Lower lobe of right lung (tissue), 2 donors: ENCODE data around the gene NBPF3. TPM values are rescaled to one million over a fixed set of nuclear protein-coding genes. Genes with fewer than 3 reads are reported as not detected.
"Not testable (repeated sequence)": the region's sequence is repeated elsewhere in the genome, so short reads cannot be mapped to it uniquely, and the experiment has no call there.

ENCODE experiments used
- ATAC-seq, 2 donors: fragments of 200-7000 bp; cut with Tn5 transposase; one replicate each; pipeline ENCODE4 v1.9.1; 2020 to 2022; ENCODE audit warnings: mild to moderate bottlenecking in 2 of 2, moderate library complexity in 2 of 2
- DNase-seq: peaks from one replicate; pipeline ENCODE4 v3.0.0-alpha.2; 2020
- H3K27ac ChIP-seq: fragments of 200-600 bp; one replicate; pipeline ENCODE4 v1.8.0; 2022
- H3K27me3 ChIP-seq: fragments of 200-600 bp; one replicate; pipeline ENCODE4 v1.8.0; 2022; ENCODE audit warnings: low read depth
- H3K36me3 ChIP-seq: fragments of 200-600 bp; one replicate; pipeline ENCODE4 v1.8.0; 2022; ENCODE audit warnings: mild to moderate bottlenecking
- H3K4me1 ChIP-seq: fragments of 200-600 bp; one replicate; pipeline ENCODE4 v1.8.0; 2022
- H3K4me3 ChIP-seq: fragments of 200-600 bp; one replicate; pipeline ENCODE4 v1.8.0; 2022; ENCODE audit warnings: mild to moderate bottlenecking
- H3K9me3 ChIP-seq: fragments of 200-600 bp; one replicate; pipeline ENCODE4 v1.8.0; 2022
- CTCF ChIP-seq: fragments of 200-600 bp; IDR thresholded peaks from one replicate; pipeline ENCODE4 v1.8.0; 2022; ENCODE audit warnings: antibody characterized with exemption, mild to moderate bottlenecking
- intact Hi-C: fragments of 100-400 bp; cut with DNase I; formaldehyde crosslinking; loops from one replicate; pipeline ENCODE4 v1.11.0; 2022
- total RNA-seq: library from RNA; stranded (reverse); fragmentation: NEBNext Ultra II Directional; extraction: Animal tissue kit (Norgen Biotek cat#: 25700); gene quantifications from one replicate; pipeline ENCODE4 v1.2.1, GENCODE V29; 2021
- donor health status: DM: no; HTN: yes; CAD: no; lungs with severe emphysema.

The NBPF3 gene
- total RNA-seq, 1 donor from 2014 or later, result 9.5 TPM

DNA sequence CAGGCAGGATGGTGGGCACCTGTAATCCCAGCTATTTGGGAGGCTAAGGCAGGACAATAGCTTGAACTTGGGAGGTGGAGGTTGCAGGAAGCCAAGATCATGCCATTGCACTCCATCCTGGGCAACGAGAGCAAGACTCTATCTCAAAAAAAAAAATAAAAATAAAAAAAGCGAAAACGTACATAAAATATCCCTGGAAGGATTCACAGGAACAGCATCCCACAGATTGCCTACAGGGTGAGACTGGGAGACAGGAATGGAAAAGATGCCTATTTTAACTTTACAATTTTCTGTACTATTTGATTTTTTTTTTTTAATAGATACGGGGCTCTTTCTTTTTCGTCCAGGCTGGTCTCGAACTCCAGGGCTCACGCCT is 604 bp upstream of the NBPF3 start:
- H3K9me3 ChIP-seq, result no peaks in the 10 kb centered on the region
- peak overlapping the region; percentile 72 for H3K4me3 ChIP-seq
- no peaks in the 10 kb centered on the region for H3K36me3 ChIP-seq
- H3K4me1 ChIP-seq, result peaks cover 9% of the 10 kb centered on the region
- no peak for ATAC-seq
- no peak for TF ChIP-seq CTCF
- intact Hi-C loops, result no loop called here
- H3K27ac ChIP-seq, result peak overlapping the region; percentile 53
- peaks cover 13% of the 10 kb centered on the region for H3K27me3 ChIP-seq
- no peak for DNase-seq

DNA sequence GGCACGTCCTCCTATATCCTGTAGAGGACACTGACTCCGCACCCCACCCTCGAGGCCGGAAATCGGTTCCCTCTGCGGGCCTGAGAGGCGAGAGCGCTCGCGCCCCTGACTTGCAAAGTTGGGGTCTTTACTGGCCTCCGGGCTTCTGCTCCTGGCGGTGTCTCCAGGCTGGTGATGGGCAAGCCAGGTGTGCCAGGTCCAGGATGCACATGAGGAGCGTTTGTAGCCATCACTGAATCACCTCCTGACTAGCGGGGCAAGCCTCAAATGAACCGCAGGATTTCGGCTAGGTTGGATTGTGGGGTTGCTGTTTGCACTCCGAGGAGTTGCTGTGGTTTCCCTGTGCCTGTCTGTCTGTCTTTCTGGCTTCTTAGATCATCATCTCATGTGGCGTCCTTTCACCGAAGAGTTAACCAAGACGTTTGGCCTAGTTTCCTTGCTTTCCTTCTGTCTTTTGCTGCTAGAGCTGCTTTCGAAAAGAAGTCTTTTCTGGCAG is 741 bp downstream of the NBPF3 start:
- intact Hi-C loops, H3K27ac ChIP-seq, H3K4me1 ChIP-seq, H3K9me3 ChIP-seq, H3K36me3 ChIP-seq, DNase-seq, ATAC-seq: not testable (repeated sequence)
- Histone ChIP-seq H3K27me3 (peaks cover 13% of the 10 kb centered on the region), H3K4me3 (peak overlapping the region; percentile 72)

GRCh38 chr1:21446647-21447046 is 6.7 kb downstream of the NBPF3 start:
- DNase-seq, H3K4me3 ChIP-seq, intact Hi-C loops, ATAC-seq, H3K27me3 ChIP-seq, H3K4me1 ChIP-seq, H3K36me3 ChIP-seq, H3K9me3 ChIP-seq, H3K27ac ChIP-seq: not testable (repeated sequence)

GRCh38 chr1:21447311-21447710 is 7.4 kb downstream of the NBPF3 start:
- H3K27me3 ChIP-seq, result no peaks in the 10 kb centered on the region
- TF ChIP-seq CTCF, result no peak
- intact Hi-C loops, result no loop called here
- H3K36me3 ChIP-seq, result peaks cover 5% of the 10 kb centered on the region
- H3K27ac ChIP-seq, result no peak overlapping the region
- H3K9me3 ChIP-seq, result no peaks in the 10 kb centered on the region
- no peaks in the 10 kb centered on the region for H3K4me1 ChIP-seq
- H3K4me3 ChIP-seq, result no peak overlapping the region
- DNase-seq (no peak), ATAC-seq (no peak)

GRCh38 chr1:21449906-21450305 is 10.0 kb downstream of the NBPF3 start:
- no peaks in the 10 kb centered on the region for H3K27me3 ChIP-seq
- no peaks in the 10 kb centered on the region for H3K4me1 ChIP-seq
- no peak overlapping the region for H3K27ac ChIP-seq
- no peak for TF ChIP-seq CTCF
- intact Hi-C loops, result no loop called here
- H3K36me3 ChIP-seq, result peaks cover 5% of the 10 kb centered on the region
- H3K4me3 ChIP-seq, result no peak overlapping the region
- ATAC-seq (no peak), DNase-seq (no peak)
- no peaks in the 10 kb centered on the region for H3K9me3 ChIP-seq

DNA sequence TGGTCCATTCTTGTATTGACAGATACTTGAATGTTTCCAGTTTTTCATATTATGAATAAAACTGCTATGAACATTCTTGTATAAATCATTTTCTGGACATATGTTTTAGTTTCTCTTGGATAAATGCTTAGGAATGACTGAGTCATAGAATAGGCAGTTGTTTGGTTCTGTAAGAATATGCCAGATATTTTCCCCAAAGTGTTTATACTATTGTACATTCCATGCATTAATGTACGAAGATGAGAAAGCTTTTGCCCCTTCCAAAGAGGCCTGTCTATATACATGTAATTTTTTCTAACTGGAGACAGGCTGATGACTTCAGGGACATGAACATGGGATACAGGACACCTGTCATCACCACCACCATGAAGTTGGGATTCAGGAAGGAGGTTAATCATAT is 11.3 kb downstream of the NBPF3 start:
- TF ChIP-seq CTCF, result no peak
- intact Hi-C loops, result no loop called here
- Histone ChIP-seq H3K27ac (no peak overlapping the region), H3K4me1 (no peaks in the 10 kb centered on the region), H3K27me3 (no peaks in the 10 kb centered on the region), H3K36me3 (no peaks in the 10 kb centered on the region), H3K9me3 (no peaks in the 10 kb centered on the region), H3K4me3 (no peak overlapping the region)
- ATAC-seq (no peak), DNase-seq (no peak)

DNA sequence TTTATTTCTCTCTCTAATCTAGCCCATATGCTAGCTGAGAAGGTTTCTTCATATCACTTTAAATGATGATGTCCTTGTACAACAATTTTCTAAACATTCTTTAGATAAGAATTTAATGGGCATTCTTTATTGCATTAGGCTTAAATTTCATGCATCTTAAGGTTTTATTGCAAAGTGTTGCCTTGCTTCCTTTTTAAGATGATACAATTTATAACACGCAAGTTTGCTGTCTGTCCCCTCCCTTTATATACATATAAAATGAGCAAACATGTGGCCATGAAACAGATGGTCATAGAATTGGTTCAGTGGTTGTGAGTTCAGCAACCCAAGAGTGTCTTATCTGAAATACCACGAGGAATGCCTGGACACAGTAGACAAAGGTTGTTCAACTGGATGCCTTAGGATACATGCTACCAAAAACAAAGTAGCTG is 12.1 kb downstream of the NBPF3 start:
- no peak for TF ChIP-seq CTCF
- Histone ChIP-seq H3K4me3 (no peak overlapping the region), H3K27me3 (no peaks in the 10 kb centered on the region), H3K4me1 (no peaks in the 10 kb centered on the region), H3K27ac (no peak overlapping the region), H3K36me3 (no peaks in the 10 kb centered on the region), H3K9me3 (no peaks in the 10 kb centered on the region)
- DNase-seq, result no peak
- intact Hi-C loops, result no loop called here
- no peak for ATAC-seq

DNA sequence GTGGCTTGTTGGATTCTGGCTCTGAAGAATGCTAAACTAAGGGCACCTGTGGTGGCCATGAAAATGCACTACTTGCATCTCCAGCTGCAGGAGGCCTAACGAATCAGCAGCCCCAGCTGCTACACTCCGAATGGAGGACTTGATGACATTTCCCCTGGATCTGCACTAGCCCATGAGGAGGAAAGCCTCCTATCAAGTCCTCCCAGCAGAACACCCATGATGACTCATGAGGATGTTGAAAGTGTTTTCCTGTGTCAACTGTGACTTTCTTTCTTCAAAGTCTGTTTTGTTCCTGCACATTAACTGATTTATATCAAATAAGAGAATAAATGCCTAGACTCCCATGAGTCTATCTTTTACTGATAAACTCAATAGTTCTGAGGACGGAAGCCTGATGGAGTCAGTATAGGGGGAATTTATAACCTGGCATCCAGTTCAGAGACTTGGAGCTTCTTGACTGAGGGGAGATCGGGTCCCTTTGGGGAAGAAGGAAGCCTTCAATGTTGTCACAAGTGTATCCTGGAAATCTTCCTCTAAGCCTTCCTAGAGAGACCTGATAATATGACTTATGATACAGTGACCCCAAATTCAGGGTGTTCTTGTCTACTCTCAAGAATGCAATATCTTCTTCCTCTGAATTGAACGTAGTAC is 14.2 kb downstream of the NBPF3 start:
- H3K4me1 ChIP-seq, H3K4me3 ChIP-seq, H3K9me3 ChIP-seq, DNase-seq, intact Hi-C loops, H3K36me3 ChIP-seq, ATAC-seq, H3K27ac ChIP-seq, H3K27me3 ChIP-seq: not testable (repeated sequence)

- intact Hi-C loops, H3K4me3 ChIP-seq, H3K36me3 ChIP-seq, ATAC-seq, H3K27me3 ChIP-seq, H3K27ac ChIP-seq, H3K4me1 ChIP-seq, DNase-seq, H3K9me3 ChIP-seq: not testable (repeated sequence)
Observed at GRCh38 chr1:21454904-21455303, 15.0 kb downstream of the NBPF3 start.
